ENCODE results near the gene SEPTIN12.

SEPTIN12 gene, protein sequence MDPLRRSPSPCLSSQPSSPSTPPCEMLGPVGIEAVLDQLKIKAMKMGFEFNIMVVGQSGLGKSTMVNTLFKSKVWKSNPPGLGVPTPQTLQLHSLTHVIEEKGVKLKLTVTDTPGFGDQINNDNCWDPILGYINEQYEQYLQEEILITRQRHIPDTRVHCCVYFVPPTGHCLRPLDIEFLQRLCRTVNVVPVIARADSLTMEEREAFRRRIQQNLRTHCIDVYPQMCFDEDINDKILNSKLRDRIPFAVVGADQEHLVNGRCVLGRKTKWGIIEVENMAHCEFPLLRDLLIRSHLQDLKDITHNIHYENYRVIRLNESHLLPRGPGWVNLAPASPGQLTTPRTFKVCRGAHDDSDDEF

DNA sequence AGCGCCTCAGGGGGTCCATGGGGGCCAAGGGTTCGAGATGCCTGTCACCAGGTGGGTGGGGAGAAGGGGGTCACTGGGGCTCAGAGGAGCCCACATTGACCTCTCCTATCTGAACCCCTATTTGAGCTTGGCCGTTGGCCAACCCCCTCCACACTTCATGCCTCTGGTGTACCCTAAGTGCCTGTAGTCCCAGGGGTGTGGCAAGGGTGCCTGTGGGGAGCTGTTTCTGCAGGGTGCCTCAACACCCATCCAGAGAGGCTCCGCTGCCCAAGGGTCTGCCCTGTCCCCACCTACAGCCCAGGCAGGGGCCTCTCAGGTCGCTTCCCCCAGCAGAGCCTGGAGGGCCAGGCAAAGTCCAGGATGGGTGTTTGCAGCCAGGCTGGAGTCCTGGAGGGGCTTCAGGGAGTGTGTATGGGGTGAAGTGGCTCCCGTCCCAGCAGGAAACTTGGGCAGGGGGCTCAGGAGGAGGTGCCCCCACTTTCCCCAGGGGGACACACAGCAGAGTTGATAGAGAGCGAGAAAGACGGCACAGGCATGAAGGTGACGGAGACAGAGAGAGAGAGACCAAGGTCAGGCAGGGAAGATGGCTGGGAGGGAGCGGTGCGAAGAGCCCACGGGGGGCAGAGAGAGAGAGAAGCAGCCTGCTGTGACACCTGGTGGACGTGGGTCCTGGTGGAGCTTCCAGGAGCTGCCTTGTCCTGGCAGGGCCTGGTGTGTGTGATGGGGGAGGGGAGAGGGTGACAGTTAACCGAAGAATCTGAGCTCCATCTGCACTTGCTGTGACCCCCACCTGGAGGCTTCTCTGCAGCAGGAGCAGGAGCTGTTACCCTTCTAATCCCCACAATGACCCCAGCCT lies at the start of gene SEPTIN12:
Gene SEPTIN12, minus strand, starts transcription at position 719 of the 856 bp plus-strand sequence. Its CDS starts 700 bp downstream, at position 19.
- ATAC-seq (no peak), DNase-seq (no peak)

DNA sequence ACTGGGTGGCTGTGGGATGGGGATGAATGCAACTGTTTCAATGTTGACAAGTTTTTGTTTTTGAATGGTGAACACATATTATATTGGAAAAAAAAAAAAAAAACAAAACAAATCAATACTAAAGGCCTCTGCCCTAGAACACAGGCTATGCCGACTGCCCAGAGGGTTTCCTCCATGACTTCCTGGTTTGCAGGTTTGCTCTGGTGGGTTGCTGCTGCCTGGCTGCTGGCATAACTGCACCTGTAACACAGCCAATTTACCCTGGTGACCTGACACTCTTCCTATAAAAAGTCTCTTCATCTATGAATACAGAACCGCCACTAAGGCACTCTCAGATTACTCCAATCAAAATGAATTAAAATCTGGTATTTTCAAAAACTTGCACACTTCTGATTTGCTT lies 48.6 kb upstream of the SEPTIN12 start:
- no peak for ATAC-seq
- no peak for DNase-seq

DNA sequence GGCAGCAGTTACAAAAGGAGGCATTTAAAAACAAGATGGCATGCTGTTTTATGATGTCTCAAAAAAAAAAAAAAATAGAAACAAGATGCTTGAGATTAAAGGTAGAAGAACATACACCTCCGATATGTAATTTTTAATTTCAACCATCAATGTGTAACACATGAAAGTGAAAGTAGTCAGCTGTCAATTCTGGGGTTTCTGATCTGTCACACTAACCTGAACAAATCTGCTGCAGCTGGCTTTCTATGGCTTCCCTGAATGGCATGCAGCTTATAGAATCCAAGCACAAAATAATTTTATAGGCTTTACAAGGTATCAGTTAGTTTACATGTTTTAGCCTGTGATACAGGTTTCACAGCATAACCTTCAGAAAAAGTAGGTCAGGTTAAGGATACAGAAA lies 45.4 kb upstream of the SEPTIN12 start:
- DNase-seq, result no peak
- ATAC-seq, result no peak

- DNase-seq, result no peak
- no peak for ATAC-seq
Observed at GRCh38 chr16:4832698-4833343, 44.7 kb upstream of the SEPTIN12 start.

- no peak for ATAC-seq
Observed at GRCh38 chr16:4831616-4832015, 43.5 kb upstream of the SEPTIN12 start.

GRCh38 chr16:4830408-4830807 lies 42.3 kb upstream of the SEPTIN12 start:
- no peak for DNase-seq
- no peak for ATAC-seq

More at GRCh38 chr16:4831616-4832015, 43.5 kb upstream of the SEPTIN12 start:
- DNase-seq, result no peak

DNA sequence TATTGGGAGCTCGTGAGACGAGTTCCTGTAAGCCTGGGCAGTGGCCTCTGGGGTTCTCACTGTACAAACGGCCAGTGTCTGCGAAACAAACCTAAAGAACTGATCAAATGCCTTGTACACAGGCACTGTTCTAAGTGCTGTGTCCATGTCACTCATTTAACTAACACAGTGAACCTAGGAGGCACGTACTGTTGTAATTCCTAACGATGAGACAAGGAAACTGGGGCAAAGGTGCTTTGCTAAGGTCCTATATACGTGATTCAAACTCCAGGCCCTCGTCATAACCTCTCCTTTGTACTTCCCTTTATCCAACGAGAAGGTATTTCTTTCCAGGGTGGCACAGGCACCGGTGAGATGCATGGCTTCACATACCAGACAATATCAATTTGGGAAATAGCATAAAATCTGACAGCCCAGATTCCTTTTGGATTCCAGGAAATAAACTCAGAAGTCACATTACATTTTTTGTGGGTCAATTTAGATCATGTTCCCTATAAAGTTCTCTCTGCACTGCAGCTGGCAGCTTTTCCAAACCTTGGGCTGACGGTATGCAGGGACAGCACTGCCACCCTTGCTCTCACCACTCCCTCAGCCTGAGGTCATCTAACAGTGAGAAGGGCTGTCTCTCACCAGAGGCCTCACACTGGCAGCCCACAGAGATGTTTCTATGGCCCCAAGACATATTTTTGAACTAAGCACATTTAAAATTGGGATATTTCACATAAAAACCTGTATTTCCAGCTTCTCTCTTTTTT lies 40.6 kb upstream of the SEPTIN12 start:
- ATAC-seq (no peak), DNase-seq (no peak)

DNA sequence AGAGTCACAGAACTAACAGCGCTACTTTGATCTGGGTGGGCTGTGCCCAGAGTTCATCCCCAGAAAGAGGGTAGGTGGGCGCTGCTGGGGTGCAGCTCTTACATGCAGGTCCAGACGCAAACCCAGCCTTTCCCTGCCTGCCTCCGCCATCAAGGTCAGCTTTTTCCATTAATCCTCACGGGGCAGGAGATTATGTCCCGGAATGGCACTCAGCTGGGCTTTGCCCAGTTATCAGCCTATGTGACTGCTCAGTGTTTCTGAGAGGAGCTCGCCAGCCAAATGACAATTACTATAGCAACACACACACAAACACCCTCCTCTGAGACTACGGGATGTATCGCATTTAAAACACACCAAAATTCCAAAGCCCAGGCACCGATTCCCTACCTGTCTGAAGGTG lies 38.8 kb upstream of the SEPTIN12 start:
- ATAC-seq, result no peak
- DNase-seq, result no peak

DNA sequence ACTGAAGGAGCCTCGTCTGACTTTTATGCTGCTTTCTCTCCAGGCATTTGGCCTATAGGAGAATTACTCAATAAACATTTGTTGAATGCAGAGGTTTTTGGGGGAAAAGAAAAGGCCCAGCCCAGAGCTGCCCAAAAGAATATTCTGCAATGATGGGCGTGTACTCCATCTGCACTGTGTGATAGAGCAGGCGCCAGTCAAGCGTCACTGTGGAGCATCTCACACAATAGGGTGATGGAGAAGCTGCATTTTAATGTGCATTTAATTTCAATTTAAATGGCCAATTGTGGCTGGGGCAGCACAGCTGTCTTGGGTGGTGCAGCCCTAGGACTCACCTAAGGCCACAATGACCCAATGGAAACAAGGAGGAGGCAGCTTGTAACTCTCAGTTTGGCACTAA lies 38.4 kb upstream of the SEPTIN12 start:
- no peak for DNase-seq
- no peak for ATAC-seq

DNA sequence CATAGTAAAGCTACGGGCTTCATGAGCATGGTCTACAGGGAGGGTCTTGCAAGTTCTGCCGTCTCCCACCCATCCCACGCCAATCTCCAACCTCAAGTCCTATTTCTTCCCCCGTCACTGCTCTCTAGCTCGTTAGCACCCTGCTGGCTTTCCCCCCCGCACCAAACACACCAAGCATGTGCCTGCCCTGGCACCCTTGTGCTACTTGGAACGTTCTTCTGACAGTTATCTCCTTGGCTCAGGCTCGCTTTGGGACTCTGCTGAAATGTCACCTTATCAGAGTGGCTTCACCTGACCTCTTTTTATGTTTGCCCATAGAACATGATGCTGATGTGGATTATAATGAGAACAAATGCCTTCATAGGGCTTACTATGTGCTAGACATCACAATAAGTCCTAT lies 37.1 kb upstream of the SEPTIN12 start:
- DNase-seq (no peak), ATAC-seq (no peak)

DNA sequence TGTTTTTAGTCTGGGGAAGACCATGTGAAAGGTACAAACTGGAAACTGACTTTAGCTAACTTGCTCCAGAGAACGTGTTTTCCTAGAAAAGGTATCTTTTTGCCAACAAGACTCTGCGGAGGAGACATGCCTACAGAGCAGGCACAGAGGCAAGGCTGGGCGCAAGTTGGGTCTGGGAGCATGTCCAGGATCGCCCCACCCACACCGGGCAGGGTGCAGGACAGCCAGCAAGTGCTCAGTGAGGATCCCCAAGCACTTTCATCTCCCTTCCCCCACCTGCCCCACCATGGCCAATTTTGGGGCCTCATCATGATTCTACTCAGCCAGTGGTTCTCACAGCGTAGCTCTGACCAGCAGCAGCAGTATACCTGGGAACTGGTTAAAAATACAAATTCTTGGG lies 32.5 kb upstream of the SEPTIN12 start:
- ATAC-seq (no peak), DNase-seq (no peak)

- DNase-seq (no peak), ATAC-seq (no peak)
Observed at GRCh38 chr16:4814542-4815173, 26.5 kb upstream of the SEPTIN12 start.

- DNase-seq, result no peak
Observed at GRCh38 chr16:4814046-4814445, 25.9 kb upstream of the SEPTIN12 start.

DNA sequence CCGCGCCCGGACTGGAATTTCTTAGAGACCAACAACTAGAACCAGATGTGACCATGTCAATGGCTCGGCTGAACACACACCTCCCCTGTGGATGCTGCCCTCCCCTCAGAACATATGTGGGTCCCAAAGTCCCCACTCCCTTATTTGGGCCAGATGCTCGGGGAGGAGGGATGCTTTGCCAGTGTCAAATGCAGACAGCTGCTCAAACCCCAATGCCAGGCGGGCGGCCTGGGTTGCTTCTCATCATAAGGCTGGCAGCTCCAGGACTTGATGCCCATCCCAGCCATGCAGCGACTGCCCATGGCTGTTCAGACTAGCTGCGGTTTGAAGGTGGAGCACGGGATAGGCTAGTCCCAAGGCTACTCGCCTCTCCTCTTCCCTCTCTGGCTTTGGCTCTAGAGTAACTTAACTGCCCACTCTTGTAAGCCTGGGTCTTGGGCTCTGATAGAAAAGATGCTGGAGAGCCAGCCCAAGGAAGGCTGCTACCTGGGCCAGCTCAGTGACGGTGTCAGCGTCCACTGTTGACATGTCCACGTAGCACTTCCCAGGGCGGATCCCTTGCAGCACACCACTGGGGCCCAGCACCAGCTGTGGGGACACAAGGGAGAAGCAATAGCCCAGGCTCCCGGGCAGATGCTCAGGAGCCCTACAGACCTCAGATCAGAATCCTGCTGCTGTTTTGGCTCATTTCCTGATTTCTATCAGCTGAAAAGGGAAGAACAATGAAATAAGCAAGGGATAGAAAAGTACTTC lies 25.3 kb upstream of the SEPTIN12 start:
- DNase-seq (no peak), ATAC-seq (no peak)

More at GRCh38 chr16:4814046-4814445, 25.9 kb upstream of the SEPTIN12 start:
- ATAC-seq, result no peak

GRCh38 chr16:4811773-4812172 lies 23.6 kb upstream of the SEPTIN12 start:
- no peak for ATAC-seq

DNA sequence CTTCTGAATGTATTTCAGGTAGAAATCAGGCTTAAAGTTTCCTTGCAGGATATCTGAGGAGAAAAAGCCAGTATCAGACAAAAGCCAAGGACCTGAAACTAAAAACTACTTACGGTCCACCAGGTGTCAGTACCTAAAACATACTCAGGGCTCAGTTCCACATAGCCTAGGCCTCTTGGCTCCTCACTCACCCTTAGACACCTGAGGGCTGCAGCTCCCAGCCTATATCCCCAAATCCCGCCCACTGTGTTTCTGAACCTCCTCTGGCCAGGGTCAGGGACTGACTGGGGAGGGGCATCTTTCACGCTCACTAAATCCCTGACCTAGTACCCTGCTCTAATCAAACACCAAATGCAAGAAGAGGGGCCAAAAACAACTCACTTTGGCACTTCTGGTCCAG lies 23.1 kb upstream of the SEPTIN12 start:
- DNase-seq (no peak), ATAC-seq (no peak)

More at GRCh38 chr16:4811773-4812172, 23.6 kb upstream of the SEPTIN12 start:
- no peak for DNase-seq

DNA sequence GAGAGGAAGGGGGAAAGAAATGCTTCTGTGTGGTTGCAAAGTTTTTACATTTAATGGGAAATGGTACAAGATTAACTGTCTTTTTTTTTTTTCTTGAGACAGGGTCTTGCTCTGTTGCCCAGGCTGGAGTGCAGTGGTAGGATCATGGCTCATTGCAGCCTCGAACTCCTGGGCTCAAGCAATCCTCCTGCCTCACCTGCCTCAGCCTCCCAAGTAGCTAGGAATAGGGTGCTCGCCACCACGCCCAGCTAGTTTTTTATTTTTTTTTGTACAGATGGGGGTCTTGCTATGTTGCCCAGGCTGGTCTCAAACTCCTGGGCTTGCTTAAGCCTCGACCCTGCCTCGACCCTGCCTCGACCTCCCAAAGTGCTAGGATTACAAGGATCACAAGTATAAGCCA lies 18.1 kb upstream of the SEPTIN12 start:
- no peak for DNase-seq
- ATAC-seq, result no peak

- DNase-seq (no peak), ATAC-seq (no peak)
Observed at GRCh38 chr16:4805231-4805630, 17.1 kb upstream of the SEPTIN12 start.

- ATAC-seq (no peak), DNase-seq (no peak)
Observed at GRCh38 chr16:4803898-4804762, 16.0 kb upstream of the SEPTIN12 start.

DNA sequence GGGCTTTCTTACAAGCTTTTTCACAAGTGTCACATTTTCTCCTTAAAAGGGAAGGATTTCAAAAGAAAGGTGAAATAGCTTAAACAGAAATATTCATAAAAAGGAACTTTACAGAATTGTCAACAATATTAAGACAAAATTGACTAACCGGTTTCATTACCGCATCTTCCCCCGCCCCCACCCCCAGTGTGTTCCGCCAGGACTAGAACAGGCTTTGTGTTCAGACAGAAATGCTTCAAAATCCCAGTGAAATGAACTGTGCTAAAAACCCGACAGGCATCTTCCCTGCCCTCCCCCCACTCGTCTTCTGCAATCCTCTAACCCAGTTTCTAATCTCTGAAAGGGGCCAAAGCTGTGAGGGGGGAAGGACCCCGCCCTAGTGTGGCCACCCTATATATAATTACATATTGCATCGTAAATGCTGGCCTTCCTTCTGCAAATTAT lies 15.3 kb upstream of the SEPTIN12 start:
- ATAC-seq (no peak), DNase-seq (no peak)

All from stimulated activated naive CD8-positive, alpha-beta T cell treated with anti-CD3 and anti-CD28 coated beads, Interleukin-15, Interleukin-2, amounts not matched to agents 100 U/mL and 50 U/mL, for 24 hours (primary cell).